HG03442 (cell line): ENCODE results near the gene CLMP.
"Not testable (repeated sequence)": the region's sequence is repeated elsewhere in the genome, so short reads cannot be mapped to it uniquely, and the experiment has no call there.

ENCODE experiments used
- ATAC-seq: cut with Tn5 transposase; IDR thresholded peaks from one replicate; pipeline ENCODE4 v1.9.1; 2021; ENCODE audit warnings: mild to moderate bottlenecking, moderate library complexity; ENCODE audit not compliant: unreplicated experiment

Gene CLMP

DNA sequence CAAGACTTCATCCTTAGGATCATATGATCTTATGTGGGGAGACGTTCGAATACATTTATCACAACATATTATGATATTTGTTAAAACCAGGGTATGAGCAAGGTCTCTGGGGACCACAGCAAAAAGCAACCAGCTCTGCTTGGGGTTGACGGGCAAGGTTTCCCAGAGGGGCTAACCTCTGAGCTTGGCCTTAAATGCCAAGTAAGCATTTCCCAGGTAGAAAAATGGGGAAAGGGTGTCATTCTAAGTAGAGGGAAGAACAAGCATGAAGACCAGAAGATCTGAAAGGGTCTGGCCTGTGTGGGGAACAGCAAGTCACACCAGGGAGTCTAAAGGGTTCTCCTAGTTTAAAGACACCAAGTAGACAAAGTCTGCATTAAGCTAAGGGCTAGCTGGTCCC, 24.1 kb downstream of the CLMP start:
- no peak for ATAC-seq

DNA sequence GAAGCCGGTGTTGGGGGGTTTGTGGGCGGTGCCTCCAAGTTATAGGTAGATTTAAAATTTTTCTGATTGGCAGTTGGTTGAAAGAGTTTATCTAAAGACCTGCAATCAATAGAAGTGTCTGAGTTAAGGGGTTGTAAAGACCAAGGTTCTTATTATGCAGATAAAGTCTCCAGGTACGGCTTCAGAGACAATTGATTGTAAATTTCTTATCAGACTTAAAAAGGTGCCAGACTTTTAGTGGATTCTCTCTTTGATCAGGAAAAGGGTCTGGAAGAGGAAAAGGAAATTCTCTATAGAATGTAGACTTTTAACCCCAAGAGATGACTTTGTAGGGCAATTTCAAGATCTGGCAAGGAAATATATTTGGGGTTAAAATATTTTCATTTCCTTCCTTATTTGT, 25.2 kb downstream of the CLMP start:
- no peak for ATAC-seq

DNA sequence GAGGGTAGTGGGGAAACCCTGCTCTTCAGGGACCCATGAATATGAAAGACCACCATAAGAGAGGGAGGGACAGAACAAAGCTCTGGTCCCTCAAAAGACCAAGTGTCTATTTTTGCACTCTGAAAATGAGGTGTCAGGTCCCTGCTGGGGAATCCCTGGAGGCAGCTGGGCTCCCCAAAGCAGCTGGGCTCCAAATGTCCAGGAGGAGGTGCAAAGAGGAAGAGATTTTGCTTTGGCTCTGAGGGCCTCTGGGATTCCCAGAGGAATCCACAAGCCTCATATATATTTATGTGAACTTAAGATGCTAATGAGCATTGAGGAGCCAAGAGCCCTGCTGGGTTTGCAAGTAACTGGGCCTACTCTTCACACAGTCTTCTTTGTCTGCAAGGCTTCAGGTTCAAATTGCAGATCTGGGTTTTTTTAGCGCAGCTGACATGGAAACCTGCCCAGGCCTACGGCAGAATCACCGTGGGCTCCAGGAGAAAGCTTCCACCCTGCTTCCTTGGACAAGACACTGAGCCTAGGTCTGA, 26.0 kb downstream of the CLMP start:
- no peak for ATAC-seq

DNA sequence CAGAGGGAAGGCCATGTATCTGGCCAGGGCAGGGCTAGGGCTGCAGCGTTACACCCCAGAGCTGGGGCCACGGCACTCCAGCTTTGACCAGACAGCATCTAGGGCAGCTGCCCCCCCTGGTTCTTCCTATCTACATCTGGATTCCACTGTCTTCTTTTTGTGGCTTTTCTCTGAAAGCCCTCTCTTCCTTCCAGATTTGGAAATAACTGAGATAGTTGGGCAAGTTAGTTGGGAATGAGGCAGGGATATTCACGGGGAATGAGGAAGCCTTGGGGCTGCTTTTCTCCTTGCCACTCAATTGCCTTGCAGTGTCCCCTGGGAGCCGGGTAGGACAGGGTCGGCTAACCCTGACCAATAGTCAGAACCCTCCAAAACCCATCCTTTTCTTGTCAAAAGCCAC, 26.8 kb downstream of the CLMP start:
- ATAC-seq: no peak

DNA sequence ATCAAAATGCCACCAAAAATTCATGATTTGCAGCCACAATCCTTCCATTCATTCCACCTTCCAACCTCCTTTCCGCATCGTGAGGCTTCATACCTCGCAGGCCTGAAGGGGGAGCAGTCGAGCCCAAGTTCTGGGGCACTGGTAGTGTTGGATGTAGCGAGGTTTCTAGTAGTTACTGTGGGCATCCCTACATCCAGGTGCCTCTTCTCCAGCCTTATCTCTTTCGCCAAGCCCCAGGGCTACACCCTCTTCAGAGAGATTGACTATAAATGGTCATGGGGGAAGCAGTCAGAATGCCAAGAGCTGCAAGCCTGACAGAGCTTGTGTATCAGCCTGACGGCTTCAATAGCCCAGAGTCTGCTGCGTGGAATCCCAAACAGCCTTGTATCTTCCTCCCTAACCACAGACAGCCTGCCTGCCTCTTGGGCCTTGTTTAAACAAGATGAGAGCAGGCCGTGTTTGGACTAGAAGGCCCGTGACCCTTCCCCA, 28.9 kb downstream of the CLMP start:
- ATAC-seq: no peak

DNA sequence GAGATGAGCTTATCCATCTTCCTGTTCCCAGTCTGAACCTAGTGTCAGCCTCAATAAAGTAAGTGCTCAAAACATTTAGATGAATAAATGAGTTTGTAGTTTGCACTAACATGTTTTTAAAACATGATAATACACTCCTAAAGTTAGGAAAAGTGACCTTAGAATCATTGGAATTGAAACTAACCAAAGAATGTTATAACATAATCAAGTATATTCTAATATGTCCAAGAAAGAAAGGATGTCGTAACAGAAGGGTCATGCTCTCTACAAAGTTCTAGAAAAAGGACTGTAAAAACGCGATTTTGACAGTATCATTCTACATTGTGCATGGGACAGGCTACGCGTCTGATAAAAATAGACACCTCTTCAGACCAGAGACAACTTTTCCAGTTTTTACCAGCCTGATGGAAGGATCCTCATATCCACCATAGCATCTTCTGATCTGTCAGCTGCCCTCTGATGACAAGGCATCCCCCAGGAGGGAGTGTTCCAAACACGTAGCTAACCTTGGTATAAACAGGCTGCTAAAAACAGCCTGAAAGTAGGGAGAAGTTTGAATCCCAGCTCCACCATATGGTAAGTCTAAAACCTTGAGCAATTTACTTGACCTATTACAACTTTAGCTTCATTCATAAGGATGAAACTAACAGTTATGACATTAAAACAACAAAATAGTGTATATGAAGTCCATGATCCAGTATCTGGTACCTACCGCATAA, 30.2 kb downstream of the CLMP start:
- no peak for ATAC-seq

DNA sequence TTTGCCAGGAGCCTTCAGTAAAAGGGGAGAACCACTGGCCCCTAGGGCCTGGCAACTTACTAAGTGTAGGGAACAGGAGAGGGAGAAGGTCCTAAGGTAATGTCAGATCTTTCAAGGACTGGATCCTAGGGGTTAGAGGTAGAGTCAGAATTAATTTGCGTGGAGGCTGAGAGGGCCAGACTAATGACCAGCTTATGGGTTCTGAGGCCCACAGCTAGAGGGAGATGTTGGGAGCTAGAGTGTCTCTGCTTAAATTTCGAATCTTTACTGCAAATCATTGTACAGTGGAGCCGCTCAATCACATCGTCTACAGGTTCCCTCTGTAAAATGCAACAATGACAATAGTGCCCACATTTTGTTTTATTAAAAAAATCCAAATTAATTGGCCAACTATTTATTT, 31.4 kb downstream of the CLMP start:
- ATAC-seq: no peak

DNA sequence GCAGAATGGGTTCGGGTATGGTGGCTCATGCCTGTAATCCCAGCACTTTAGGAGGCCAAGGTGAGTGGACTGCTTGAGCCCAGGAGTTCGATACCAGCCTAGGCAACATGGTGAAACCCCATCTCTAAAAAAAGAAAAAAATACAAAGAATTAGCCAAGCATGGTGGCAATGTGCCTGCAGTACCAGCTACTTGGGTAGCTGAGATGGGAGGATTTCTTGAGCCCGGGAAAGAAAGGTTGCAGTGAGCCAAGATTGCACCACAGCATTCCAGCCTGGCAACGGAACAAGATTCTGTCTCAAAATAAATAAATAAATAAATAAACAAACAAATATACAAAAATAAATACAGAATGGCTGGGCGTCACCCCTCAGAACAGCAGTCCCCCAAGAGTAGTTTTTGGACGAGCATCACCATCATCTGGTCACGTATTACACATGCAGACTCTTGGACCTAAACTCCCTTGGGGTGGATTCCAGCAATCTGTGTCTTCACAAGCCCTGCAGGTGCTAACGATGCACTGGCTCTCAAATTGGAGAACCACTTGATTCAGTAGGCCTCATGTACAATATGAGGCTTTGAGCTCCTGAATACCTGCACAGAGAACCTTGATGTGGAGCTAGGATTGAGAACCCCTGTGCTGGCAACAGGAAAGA, 33.5 kb downstream of the CLMP start:
- ATAC-seq: no peak

DNA sequence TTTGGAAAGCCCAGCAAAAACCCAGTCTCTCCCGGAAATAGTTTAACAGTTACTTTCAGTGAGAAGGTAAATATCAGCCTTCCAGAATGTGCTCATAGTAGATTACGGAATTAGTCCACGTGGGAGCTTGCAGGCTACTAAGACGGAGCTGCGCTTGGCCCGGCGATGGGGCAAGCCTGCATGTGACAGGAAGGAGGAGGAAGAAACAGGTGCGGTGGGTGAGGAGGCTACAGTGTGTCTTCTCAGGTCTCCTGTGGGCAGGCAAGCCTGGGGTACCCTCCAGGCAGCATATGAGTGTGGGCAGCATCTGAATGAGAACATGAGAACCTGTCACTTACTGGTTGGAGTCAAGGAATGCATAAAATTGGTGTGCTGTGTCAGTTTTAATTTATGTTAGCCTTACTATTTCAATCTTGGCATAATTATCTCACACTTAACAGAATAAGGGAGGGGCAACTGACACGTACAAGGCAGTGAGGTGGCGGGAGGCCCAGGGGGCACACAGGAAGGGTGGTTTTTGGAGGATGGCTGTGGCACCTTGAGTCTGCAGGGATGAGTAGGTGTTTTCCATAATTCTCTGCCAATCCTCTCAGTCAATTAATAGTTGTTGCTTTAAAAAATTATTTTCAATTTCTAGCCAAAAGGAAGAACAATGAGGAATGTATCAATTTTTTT, 35.7 kb downstream of the CLMP start:
- ATAC-seq: no peak

DNA sequence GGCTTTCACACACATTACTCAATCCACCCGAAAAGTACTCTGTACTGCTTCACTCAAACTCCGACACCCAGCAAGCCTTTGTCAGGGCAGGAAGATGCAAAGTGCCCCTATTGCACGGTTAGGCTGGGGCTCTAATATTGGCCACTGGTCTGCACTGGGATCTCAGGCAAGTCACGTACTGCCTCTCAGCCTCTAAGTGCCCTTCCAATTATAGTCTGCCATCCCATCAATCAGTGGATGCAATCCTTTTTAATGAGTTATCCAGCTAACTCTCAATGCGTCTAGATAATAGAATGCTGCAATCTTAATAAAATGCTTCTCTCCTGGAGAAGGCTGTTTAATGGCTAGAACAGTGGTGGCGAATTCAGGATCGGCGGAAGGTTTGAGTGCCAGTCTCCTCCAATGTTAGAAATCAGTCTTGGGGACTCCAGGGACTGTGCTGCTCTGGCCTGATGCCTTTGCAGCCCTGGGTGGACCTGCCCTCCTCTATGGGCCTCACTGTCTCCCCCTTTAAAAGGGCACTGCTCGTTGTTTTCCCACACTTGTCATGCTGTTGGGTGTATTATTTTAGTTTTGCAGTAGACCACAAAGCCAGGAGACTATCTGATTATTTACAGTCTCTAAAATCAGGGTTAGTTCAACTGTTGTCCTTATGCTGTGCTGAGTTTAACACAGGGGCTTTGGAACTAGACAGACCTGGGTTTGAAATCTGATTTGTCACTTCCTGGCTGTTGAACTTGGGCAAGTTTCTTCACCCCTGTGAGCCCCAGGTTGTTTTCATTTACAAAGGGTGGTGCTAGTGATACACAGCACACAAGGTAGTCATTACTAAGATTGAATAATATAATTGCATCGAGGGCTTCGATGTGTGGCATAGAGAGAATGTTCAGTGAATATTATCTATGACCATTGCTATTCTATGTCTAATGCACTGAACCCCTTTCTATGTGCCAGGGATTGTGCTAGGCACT, 36.7 kb downstream of the CLMP start:
- no peak for ATAC-seq

DNA sequence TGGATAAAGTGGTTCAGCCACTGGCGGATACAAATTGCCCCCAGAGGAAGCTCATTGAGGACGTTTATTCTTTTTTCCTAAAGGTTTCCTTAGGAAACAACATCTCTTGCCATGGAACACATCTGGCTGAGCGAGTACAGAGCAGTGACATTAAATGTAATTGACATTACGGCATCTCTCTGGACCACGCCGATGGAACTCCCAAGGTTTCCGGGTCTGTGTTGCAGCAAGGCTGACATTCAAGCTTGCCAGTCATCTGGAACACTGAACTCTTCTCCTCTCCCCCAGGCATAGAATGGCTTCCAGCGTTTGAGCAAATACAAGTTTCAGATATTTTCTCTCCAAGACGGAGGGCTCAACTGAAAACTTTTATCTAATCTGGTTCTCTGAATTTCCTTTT, 42.1 kb downstream of the CLMP start:
- no peak for ATAC-seq

DNA sequence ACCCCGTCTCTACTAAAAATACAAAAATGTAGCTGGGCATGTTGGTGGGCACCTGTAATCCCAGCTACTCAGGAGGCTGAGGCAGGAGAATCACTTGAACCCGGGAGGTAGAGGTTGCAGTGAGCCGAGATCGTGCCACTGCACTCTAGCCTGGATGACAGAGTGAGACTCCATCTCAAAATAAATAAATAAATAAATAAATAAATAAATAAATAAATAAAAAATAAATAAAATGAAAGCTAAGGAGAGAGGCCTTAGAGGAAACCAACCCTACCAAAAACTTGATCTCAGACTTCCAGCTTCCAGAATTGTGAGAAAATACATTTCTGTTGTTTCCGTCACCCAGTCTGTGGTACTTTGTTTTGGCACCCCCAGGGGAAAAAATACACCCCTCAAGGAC, 42.7 kb downstream of the CLMP start:
- not testable (repeated sequence) for ATAC-seq

DNA sequence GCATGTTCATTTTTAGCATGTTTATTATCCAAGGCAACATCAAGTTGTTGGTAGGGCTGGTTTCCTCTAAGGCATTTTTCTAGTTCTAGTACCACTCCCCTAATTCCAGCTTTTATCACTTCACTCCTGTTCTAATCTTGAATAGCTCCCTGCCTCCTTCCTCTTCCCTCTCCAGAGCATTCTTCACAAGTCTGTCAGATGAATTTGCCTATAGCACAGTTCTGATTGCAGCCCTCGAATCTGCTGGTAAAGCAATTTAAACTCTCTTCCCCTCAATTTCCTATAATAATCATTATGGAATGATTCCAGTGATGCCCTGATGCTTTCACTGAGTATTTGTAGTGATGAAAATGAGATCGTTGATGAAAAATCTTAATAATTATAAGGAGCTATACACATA, 43.3 kb downstream of the CLMP start:
- ATAC-seq: no peak

DNA sequence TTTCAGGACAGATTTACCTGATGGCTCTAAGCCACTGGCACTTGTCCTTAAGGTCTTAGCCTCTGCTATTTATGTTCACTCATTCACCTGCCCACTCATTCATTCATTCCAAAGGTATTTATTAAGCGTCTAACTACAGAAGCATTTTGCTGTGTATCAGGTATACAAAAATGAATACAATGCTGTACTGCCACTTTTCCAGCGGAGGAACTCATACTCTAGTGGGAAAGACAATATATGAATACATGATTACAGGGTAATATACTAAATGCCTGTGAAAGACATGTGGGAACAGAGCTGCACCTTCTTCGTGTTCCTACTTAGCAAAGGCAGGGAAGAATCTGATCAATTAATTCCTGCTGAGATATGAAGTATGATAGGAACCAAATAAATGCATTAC, 43.7 kb downstream of the CLMP start:
- no peak for ATAC-seq

DNA sequence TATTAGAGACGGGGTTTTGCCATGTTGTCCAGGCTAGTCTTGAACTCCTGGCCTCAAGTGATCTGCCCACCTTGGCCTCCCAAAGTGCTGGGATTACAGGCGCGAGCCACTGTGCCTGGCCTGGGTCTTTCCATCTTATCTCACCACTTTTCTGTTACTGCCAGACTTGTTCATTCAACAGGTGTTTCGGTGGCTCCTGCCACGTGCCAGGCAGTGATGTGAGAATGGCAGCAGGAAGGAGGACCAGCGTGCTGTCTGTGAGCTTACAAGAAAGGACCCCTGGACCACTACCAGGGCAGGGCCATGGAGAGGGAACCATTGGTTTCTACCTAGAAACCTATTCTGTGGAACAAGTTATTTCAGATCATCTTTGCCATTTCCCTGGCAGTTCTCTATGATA, 44.2 kb downstream of the CLMP start:
- no peak for ATAC-seq

DNA sequence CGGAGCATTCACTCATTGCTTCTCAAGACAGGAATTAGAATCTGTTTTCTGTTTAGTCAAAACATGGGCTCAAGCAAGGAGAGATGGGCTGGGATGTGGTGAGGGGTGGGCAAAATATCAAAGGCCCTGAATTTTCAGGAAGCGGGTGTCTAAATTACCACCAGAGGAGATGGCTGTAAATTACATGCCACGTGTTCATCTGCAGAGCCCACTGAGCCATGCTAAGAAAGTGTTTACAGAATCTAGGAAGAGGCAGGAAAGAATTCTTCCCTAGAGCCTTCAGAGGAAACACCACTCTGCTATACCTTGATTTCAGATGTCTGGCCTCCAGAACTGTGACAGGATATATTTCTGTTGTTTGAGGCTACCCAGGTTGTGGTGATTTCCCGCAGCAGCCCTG, 46.1 kb downstream of the CLMP start:
- no peak for ATAC-seq

DNA sequence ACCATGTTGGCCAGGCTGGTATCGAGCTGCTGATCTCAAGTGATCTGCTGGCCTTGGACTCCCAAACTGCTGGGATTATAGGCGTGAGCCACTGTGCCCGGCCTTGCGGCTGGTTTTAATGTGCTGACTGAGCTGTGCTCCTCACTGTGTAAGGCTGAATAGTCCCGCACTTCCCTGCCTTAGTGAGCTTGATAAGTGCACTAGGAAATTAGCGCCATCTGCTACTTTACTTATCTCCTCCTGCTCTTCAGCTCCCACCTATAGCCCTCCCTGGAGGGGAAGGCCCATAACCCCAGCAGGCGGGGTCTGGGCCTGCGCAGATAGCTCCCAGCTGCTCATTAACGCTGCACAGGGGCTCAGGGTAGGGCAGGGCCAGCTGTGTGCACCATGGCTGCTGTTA, 49.4 kb downstream of the CLMP start:
- no peak for ATAC-seq

DNA sequence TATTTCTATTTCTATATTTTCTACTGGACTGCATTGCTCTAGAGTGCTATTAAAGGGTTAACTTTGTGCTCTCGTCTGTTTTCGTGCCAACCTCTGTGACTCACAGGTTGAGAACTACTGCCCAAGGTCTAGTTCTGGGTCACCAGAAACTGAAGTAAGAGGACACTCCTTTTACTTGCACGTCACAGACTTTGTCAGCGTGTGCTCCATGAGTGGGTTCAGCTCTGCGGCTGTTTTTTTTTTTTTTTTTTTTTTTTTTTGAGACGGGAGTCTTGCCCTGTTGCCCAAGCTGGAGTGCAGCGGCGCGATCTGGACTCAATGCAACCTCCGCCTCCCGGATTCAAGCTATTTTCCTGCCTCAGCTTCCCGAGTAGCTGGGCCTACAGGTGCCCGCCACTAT, 49.8 kb downstream of the CLMP start:
- ATAC-seq: no peak

DNA sequence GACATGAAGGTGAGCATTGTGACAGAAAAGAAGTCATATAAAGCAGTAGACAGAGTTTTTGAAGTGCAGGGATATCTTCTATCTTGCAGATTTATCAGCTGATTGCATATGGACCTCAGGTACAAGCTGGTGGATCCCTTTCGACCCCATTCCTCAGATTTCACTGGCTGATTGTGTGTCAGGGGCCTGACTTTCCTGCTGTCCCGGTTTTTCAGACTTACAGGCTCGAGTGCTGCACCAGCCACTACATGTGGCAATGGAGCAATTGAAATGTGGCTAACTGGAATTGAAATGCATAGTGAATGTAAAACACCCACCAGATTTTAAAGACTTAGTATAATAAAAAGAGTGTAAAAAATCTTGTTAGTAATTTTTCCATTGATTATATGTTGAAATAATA, 50.3 kb downstream of the CLMP start:
- ATAC-seq: no peak

DNA sequence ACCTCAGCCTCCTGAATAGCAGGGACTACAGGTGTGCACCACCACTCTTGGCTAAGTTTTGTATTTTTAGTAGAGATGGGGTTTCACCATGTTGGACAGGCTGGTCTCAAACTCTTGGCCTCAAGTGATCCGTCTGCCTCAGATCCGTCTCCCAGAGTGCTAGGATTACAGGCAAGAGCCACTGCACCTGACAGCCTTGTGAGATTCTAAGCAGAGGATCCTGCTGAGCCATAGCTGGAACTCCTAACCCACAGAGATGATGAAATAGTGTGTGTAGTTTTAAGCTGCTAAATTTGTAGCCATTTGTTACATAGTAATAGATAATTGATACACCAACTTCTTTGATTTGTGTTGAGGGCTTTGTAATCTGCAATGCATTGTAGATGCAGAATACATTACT, 51.1 kb downstream of the CLMP start:
- ATAC-seq: no peak

DNA sequence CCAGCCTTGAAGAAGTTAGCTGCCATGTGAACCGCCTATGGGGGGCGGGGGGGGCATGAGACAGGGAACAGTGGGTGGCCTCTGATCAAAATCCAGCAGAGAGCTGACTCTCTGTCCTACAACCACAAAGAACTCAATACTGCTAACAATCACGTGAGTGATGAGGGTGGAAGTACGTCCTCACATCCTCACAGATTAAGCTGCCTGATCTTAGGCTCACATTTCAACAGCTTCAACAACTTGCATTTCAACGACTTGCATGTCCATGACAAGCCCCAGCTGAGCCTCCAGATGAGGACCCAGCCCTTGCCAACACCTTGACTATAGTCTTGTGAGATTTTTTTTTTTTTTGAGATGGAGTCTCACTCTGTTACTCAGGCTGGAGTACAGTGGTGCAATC, 51.6 kb downstream of the CLMP start:
- ATAC-seq: no peak
